NCI-H1930 (cell line): ENCODE measurements around the gene PCP2.

Source experiments
- DNase-seq, 2 experiments: peaks; one replicate each; lab custom pipeline; 2025; lab: John Stamatoyannopoulos, UW

Gene PCP2

DNA sequence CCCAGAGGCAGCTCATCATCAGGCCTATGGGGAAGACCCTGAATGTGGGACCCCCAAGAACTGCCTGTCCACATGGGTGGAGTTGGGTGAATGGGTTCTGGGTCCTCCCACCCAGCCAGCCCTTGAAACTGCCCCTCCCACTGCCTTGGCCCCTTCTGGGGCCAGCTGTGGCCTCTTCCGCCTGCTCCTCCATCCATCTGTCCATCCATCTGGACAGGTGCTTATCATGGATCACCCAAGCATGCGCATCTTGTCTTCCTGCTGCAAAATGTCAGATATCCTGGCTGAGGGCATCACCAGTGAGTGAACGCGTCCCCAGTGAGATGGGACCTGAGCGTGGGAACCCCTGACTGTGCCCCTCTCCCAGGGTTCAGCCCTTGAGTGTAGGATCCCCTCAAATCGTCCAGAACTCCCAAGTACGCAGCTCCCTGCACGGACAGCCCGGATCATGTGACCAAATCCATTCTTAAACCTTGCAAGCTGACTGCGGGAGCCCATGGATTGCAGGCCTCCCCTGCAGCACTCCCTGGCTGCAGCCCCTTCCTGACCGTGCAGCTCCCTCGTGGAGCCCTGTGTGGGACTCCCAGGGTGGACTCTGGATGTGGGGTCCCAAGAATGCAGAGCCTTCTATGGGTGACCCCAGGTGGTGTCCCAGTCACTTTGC lies 5.4 kb upstream of the PCP2 start:
- no peak for DNase-seq

DNA sequence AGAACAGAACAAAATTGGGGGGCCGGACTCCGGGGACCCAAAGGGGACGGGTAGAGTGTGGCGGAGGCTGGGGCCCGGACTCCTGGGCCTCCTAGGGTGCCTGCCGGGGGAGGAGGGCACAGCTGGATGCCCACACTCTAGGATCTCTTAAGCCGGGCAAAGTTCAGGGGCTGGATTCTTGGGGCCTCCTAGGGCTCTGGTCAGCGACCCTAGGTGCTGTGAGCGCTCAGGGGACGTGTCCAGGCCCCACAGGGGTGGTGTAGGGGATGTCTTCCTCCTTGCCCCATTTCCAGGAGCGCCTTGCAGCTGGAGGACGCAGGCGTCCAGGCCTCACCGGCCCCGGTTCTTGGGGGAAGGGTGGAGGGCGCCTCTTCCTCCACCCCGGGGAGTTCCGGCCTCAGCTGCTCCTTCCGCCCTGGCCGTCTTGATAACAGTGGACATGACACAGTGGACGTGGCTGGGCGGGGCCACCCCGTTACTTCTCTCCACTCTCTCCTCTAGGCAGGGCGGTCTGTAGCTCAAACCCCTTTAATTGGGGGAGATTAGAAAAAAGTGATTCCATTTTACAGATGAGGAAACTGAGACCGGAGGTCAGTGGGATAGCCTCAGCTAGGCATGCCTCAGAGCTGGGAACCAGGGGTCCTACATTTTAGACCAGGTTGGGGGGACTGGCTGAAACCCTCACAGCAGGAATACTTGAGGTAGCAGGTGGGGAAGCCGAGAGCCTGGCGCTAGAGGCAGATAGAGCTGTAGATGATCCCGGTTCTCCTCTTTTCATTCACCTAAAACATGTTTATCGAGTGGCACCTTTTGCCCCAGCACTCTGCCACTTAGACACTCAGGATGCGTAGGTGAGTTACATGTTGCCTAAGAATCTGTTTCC lies 4.1 kb upstream of the PCP2 start:
- no peak for DNase-seq

DNA sequence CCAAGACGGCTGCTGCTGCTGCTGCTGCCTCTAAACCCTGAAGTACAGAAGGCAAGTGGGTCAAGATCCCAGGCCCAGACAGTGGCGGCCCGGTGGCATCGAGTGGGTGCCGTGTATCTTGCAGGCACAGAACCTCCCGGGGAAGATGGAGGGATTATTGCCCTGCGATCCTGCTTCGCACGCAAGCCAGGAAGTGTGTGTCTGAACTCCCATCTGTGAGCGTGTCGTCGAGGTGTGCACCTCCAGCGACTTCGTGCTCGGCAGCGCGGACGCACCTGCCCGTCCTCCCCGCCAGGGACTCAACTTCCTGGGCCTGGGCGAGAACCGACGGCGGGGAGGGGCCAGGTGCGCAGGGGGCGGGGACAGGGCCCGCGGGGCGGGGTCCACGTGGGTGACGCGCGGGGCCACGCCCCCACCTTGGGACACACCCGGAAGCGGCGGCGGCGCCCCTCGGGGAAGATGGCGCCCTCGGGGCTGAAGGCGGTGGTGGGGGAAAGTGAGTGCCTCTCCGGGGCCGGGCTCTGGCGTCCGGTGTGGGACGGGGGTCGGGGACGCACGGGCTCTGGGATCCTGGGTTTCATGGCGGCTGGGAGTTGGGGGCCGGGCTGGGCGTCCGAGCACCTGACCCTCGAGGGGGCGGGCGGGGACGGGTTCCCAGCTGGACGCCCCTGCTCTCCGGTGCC lies 3.3 kb upstream of the PCP2 start, which contains the start of gene STXBP2:
STXBP2 (plus strand) TSS at position 420 of the 683 bp plus-strand sequence; CDS start at position 460, 40 bp downstream.
- peak; percentile 31 to 76 for DNase-seq

DNA sequence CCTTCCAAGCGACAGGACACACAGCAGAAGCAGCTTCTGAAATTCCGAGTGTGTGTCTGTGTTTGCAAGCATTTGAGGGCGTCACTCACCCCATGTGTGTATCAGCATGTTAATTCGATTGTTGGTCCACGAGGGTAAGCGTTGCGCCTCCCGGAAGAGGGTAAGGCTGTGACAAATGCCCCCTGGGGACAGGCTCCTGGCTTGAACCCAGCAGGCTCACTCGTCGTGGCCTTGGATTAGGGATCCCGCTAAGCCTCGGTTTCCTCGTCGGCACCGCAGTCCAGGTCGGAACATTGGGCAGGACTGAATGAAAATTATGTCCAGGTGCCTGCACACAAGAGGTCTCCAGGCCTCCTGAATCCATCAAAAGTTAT lies 2.8 kb upstream of the PCP2 start:
- DNase-seq, result no peak

DNA sequence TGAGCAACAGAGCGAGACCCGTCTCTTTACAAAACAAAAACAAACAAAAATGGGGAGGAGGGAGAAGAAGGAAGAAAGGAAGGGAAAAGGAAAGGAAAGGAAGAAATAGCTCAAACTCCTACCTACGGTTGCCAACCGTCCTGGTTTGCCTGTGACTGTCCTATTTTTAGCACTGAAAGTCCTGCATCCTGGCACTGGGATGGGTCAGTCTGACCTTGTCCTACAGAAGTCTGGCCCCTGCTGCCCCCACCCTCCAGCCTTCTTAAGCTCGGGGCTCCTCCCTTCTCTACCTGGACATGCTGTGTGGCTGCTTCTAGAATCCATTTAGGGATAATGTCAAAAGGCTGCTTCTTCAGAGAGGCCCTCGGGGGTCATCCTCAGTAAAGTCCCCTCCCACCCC lies 2.2 kb upstream of the PCP2 start:
- no peak for DNase-seq

DNA sequence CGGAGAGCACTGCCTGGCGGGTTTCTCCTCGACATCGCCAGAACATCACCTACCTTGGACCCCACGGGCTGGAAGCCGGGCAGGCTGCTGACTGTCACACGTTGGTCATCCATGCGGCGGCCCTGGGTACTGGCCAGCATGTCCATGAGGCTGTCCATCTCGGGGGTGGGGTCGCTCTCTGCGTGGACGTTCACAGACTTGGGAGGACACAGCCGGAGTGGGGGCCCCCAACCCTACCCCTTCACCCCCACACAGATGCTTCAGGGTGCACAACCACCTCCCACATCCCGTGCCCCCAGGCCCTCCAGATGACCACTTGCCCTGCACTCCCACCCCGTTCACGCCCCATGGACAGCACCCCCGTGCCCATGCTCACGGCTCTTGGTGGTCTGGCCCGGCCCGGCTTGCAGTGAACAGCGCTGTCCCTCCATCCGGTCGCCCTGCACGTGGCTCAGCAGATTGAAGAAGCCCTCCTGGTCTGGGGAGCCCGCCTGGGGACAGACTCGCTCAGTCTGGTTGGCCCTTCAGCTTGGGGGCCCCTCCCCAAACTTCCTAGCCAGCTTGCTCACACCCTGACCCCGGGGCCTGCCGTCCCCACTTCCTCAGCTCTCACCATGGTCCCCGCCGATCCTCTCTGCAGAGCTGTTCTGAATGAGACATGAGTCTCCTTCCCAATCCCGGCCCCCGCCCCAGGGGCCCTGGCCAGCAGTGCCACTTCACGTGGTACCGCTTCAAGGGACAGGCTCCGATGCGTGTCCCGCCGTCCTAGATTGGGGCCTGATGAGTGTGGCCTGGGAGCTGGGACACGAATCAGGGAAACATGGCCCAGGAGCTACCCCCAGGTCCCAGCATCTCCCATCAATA lies 947 bp downstream of the PCP2 start:
- no peak for DNase-seq

DNA sequence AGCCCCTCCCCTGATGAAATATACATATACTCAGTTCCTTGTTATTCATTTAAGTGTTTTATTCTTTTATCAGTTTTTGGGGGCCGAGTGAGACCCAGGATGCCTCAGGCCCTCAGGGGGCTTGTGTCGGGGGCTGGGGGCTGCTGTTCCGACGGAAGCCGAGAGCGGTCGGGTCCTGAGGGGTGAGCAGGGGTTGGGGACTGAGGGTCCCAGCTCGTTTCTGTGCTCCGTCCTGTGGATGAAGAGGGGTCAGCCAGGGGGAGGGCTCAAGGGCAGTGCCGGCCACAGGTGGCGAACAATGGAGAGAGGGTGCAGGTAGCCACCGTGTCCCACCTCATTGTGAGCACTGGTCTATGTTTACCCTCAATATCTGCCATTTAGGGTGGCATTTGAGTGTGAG lies 1.9 kb downstream of the PCP2 start:
- no peak for DNase-seq

DNA sequence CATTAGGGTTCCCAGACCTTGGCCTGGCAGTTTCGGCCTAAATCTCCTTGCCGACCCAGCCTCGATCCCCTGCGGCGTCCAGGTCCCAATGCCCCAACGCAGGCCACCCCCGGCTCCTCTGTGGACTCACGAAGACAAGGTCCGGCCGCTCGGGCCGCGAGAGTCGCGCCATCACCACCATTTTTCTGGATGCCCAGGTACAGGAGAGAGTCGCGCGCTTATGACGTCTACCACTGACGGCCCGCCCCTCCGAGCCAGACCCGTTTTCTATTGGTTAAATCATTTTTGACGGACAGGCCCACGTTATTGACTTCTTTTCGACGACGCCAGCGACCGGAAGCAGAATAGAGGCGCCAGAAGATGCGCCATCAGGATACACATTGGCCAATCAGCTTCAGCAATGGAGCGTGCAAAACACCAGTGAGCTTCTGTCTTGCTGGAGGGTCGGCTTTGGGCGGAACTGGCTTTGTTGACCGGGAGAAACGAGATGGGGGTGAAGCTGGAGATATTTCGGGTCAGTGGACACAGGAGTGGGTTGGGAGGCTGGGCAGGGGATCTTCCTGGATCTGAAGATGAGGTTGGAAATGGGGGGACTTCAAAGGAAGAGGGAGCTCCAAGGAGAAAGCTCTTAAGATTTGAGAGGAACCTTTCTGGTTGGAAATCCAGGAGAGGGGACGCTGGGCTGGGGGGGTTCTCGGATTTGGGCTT lies 4.0 kb downstream of the PCP2 start, which contains the start of the genes PET100 and XAB2:
PET100 (plus strand) TSS at position 447 of the 708 bp plus-strand sequence; CDS start at position 488, 41 bp downstream.
XAB2 (minus strand) TSS at position 199 of the 708 bp plus-strand sequence; CDS start at position 181, 18 bp downstream.
- DNase-seq, result peak; percentile 91 to 94

DNA sequence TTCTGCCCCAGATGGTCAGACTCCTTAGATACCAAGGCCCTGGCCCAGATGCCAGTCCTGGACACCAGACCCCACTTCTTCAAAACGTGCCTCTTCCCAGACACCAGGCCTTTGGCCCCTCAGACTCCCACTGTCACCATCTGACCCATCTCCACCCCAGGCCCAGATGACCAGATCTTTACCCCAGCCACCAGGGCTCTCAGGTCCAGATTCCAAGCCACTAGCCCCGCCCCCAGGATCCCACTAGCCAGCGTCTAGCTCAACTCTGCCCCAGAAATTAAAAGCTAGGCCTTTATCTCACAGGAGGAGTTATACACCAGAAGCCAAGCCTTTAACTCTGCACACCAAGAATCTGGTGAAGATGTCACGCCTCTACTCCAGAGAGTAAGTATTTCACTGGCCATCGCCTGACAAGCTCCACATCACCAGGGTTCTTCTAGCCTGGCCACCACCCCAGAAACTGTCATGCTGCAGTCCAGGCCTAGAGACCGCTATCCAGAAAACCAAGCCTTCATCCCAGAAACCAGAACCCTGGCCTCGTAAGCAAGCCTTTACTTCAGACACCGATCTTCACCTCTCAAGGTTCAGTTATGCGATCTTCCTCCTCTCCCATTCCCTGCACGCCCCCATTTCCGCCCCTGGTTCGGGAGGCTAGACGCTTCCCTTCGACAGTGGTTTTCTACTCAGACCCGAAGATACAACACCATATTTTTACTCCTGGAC lies 4.8 kb downstream of the PCP2 start:
- DNase-seq, result no peak

DNA sequence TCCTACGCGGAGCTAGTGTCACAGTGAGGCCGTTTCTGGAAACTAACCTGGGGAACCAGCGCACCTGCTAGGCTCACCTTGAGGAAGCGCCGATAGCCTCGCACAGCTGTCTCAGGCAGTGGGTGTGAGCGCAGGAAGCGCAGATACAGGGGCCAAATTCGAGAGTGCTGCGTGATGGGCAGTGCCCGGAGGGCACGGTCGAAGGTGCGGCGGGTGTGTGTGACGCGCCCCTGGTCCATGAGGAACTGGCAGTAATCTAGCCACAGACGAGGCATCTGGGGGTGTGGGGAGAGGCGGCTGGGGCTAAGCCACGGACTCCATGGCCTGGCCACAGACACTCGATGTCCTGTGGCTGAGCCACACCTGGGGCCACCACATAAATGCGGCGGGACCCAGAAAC lies 6.4 kb downstream of the PCP2 start:
- no peak for DNase-seq

DNA sequence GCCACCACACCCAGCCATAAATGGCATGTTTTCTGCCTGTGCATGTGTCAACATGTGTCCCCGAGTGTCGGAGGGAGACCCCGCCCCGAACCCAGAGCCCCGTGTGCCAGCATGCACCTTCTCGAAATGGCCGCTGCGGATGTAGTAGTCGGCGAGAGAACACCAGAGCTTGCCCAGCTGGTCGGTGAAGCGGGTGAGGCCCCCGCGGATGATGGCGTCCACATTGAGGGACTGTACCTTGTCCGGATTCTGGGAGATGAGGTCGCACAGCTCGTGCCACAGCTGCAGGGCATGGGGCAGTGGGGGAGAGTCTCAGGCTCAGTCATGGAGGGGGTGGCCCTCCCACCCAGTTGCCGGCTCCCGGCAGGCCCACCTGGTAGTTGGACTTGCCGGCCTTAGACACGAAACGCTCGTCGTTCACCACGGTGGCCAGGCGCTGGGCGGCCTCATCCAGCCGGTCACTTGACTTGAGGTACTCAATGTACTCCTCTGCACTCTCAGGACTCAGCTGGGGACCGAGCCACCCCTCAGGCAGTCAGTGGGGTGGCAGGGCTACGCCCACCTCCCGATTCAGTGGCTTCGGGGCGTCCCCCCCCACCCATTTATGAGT lies 7.7 kb downstream of the PCP2 start:
- DNase-seq, result no peak

DNA sequence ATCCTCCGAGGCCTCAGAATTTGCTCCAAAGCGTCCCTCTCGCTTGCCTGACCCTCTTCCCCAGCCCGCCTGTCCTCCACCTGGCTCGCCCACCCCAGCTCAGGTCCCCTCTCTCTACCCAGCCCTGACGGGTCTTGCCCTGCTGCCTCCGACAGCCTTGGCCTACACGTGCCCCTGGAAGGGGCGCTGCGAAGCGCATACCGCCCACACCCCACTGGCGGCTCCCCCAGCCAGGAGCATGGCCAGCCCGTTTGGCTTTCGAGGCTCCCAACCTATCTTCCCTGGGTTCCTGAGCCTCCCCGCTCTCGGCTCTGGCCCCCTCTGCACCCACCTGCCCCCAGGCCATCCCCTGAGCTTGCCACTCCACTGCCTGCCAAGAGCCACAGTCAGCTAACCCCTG lies 8.7 kb downstream of the PCP2 start:
- no peak for DNase-seq

DNA sequence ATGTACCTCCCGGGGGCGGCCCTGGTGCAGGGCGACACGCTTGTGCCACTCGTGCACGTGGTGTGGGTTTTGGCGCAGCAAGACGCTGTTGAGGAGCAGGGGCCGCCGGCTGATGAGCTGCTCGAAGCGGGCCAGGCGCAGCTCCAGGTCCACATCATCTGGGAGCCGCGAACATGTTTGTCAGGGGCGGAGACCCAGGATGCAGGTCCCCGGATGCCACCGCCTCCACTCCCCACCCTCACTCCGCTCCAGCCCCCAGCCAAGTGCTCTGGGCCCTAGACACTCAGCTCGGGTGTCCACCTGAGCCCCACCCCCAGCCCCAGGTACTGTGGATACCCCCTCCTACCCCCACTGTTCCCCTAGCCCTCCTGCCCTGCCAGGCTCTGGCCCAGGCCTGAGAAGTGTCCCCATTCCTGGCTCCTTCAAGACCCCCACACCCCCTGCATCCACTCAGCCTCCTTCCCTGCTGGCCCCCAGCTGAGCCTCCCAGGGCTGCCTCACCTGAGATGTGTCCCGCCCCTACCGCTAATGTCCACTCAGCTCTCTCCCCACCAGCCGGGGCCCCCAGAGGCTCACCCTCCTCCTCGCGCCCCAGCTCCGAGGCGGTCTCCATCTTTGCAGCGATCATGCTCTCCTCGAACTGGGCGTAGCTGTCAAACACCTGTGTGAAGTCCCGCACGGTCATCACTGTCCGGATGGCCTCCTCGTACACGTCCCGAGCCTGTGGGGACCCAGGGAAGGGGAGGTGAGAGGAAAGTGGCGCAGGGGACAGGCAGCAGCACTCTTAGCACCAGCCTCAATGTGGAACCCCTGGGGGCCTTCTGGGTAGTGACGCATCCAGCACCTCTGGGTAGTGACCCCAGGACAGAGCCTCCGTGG lies 9.6 kb downstream of the PCP2 start:
- no peak for DNase-seq

DNA sequence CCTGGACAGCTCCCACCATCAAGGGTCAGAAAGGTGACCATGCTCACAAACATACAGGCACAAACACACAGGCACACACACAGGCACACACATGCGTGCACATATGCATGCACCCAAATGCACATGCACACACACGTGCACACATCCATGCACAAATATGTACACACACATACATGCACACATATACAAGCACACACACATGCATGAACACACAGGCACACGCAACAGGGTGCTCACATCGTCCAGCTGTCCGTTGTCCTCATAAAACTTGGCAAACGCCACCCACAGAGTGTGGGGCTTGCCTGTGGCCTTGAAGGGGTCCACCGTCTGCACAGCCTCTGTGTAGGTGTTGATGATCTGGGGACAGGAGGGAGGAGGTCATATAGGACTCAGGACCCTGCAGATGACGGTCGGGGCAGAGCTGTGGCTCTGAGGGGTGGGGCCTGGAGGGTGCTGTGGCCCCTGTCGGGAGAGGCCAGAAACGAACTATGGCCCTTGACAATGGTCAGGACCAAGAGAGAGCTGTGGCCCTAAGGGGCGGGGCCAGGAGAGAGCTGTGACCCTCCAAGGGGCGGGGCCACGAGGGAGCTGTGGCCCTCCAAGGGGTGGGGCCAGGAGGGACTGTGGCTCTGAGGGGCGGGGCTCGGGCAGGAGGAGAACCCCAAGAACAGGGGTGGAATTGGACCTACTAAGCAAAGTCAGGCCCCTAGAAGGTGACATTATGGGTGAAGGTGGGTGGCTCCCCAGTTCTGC lies 10.4 kb downstream of the PCP2 start:
- DNase-seq, result no peak

DNA sequence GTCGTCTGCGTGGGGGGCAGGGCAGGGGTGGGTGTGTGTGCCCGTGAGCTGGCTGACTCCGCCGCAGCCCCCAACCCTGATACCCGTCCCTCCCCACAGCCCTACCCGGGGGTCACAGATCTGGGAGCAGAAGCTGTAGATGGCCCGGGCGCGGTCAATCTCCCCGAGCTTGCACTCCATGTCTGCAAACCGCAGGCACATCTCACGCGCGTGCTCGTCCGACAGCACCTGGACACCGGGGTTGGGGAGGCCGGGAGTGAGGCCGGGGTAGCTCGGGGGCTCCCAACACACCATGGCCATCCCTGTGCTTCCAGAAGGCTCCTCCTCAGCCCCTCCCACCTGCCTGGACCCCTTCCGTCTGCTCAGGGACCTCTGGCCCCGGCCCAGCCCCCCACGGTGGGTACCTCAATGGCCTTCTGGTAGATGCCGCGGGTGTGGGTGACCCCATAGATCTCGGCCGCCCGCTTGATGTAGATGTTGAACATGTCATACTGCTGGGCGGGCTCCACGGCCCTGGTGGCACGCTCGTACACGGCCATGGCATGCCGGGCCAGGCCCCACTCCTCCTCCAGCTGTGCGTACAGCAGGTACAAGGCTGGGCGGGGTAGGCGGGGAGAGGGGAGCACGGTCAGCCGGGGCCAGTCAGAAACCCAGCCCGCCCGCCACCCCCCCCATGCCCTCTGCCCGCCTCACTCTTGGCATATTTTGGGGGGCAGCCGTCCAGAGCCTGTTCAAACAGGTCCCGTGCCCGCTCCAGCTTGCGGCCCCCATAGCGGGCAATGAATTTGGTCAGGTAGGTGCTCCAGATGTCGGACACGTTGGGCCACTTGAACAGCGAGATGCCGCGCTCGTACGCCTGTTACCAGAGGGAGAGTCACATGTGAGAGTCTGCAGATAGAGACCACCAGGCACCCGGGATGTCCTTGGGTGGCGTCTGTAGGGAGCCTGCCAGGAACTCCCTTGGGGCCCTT lies 12.8 kb downstream of the PCP2 start:
- no peak for DNase-seq

DNA sequence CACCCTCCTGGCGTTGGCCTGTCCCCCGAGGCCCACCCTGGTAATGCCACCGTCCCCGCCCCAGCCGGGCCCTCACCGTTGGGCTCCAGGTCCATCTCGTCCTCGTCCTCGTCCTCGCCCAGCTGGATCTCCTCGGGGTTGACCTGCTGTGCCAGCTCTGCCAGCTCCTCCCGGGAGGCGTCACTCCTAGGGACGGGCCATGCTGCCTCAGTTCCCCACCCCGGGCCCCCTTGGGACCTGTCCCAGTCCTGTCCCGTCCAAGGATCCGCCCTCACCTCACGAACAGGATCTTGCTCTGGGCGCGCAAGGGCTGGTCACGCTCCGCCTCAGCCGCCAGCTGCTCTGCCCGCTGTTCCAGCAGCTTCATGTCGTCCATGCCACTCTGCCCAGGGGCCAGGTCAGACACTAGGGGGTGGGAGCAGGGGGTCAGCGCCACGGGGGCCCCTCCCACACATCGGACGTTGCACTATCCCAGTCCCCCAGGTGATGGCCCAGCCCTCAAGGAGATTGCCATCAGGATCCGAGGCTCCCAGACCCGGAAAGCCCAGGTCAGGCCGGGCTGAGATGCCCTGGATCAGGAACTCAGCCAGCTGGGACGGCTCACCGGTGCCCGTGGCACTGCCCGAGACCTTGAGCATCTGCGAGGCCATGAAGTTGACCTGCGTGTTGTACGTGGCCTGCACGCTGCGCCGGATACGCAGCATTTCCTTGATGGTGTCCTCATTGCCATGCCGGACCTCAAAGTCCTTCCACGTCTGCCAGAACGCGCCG lies 13.7 kb downstream of the PCP2 start:
- DNase-seq, result no peak
